Panc1 (cell line): ENCODE data around the gene SLC2A11. TPM values are rescaled to one million over a fixed set of nuclear protein-coding genes. Genes with fewer than 3 reads are reported as not detected.
"Not testable (repeated sequence)": the region's sequence is repeated elsewhere in the genome, so short reads cannot be mapped to it uniquely, and the experiment has no call there.

ENCODE experiments used
- ATAC-seq: fragments of 200-7000 bp; cut with Tn5 transposase; 2 replicates; pipeline ENCODE4 v1.9.1; 2020; ENCODE audit warnings: mild to moderate bottlenecking, moderate library complexity
- BruUV-seq: library from RNA; stranded (reverse); fragments of 400-500 nt; replicated peaks from 2 replicates; lab custom pipeline; 2021; lab: Mats Ljungman, UMichigan
- CTCF ChIA-PET: fragments of 300-600 bp; sonication (Branson Sonifier 250); formaldehyde crosslinking; loops from one replicate; lab custom pipeline; 2022; ENCODE audit warnings: antibody characterized with exemption; lab: Charles Lee
- POLR2A ChIA-PET: fragments of 300-600 bp; sonication (Branson Sonifier 250); formaldehyde crosslinking; loops from one replicate; lab custom pipeline; 2022; ENCODE audit warnings: antibody characterized with exemption; lab: Charles Lee
- DNase-seq: peaks from one replicate; pipeline ENCODE4 v3.0.0-alpha.2; 2010; ENCODE audit warnings: low read depth, low spot score
- H3K27ac ChIP-seq: 2 replicates; pipeline ENCODE4 v1.5.1; 2011; ENCODE audit warnings: mild to moderate bottlenecking, low read length, inconsistent platforms
- H3K27me3 ChIP-seq: fragments of 200-500 bp; sonication (Bioruptor generic); 2 replicates; pipeline ENCODE4 v1.6.0; 2014; ENCODE audit warnings: low read length, inconsistent platforms; ENCODE audit not compliant: control insufficient read depth, insufficient read depth
- H3K36me3 ChIP-seq: fragments of 200-500 bp; sonication (Bioruptor generic); 2 replicates; pipeline ENCODE4 v1.5.1; 2014; ENCODE audit warnings: inconsistent platforms, mild to moderate bottlenecking, low read length, moderate library complexity; ENCODE audit not compliant: control insufficient read depth, insufficient read depth
- H3K4me1 ChIP-seq: 2 replicates; pipeline ENCODE4 v1.5.1; 2011; ENCODE audit warnings: inconsistent platforms, mild to moderate bottlenecking, low read length, moderate library complexity; ENCODE audit not compliant: control insufficient read depth, insufficient read depth
- H3K4me3 ChIP-seq, 2 experiments: 2 replicates each; pipeline ENCODE4 v1.5.1; 2011 to 2012; ENCODE audit warnings: low read depth in 2 of 2, low read length in 2 of 2, mild to moderate bottlenecking in 2 of 2, inconsistent platforms in 1 of 2, moderate library complexity in 1 of 2
- H3K9me3 ChIP-seq: fragments of 200-500 bp; sonication (Bioruptor generic); 2 replicates; pipeline ENCODE4 v1.5.1; 2014; ENCODE audit warnings: low read depth, mild to moderate bottlenecking, inconsistent platforms, low read length, moderate library complexity; ENCODE audit not compliant: control insufficient read depth, insufficient read depth
- CTCF ChIP-seq: fragments of 450-650 bp; IDR thresholded peaks from 2 replicates; pipeline ENCODE4 v1.5.1; 2017; ENCODE audit warnings: mild to moderate bottlenecking
- POLR2AphosphoS5 ChIP-seq: IDR thresholded peaks from 2 replicates; pipeline ENCODE4 v1.6.1; 2012; ENCODE audit warnings: mild to moderate bottlenecking, low read depth, low read length, moderate library complexity
- REST ChIP-seq, 2 experiments: IDR thresholded peaks; 2 replicates each; pipeline ENCODE4 v1.6.1; 2011 to 2012; ENCODE audit warnings: low read depth in 2 of 2, control low read depth in 1 of 2, low read length in 1 of 2, mild to moderate bottlenecking in 1 of 2, moderate library complexity in 1 of 2; ENCODE audit not compliant: insufficient read depth in 1 of 2
- SIN3A ChIP-seq: IDR thresholded peaks from 2 replicates; pipeline ENCODE4 v1.6.1; 2012; ENCODE audit warnings: low read depth, mild to moderate bottlenecking, low read length, moderate library complexity, borderline replicate concordance; ENCODE audit not compliant: insufficient read depth
- TCF7L2 ChIP-seq: IDR thresholded peaks from 2 replicates; pipeline ENCODE4 v1.6.1; 2011; ENCODE audit warnings: mild to moderate bottlenecking, low read depth, low read length, inconsistent platforms
- in situ Hi-C: cut with HindIII; loops from 2 replicates; pipeline ENCODE4 v1.10.0; 2016; ENCODE audit warnings: low sequenced_read_pairs, low pct_unique_long_range_greater_than_20kb
- intact Hi-C: fragments of 100-400 bp; cut with micrococcal nuclease; formaldehyde crosslinking; loops from one replicate; pipeline ENCODE4 v1.10.0; 2022; ENCODE audit not compliant: unreplicated experiment
- total RNA-seq: library from RNA; stranded (reverse); gene quantifications from one replicate; pipeline ENCODE4 v1.2.1, GENCODE V29; 2021; ENCODE audit not compliant: unreplicated experiment

SLC2A11 gene
- total RNA-seq, 1 experiment from 2014 or later, result 33.8 TPM

GRCh38 chr22:23913661-23914353 is 56.1 kb downstream of the SLC2A11 start:
- Histone ChIP-seq H3K9me3 (no peaks in the 10 kb centered on the region), H3K4me1 (no peaks in the 10 kb centered on the region; the same call in 1 of the 2 replicates), H3K36me3 (no peaks in the 10 kb centered on the region), H3K27me3 (no peaks in the 10 kb centered on the region), H3K4me3 (peak overlapping the region; percentile 57 to 70), H3K27ac (peak overlapping the region; percentile 91)
- ChIA-PET CTCF (interaction anchor here (1.0 kb wide), 1 partner anchor 20 kb away, joined by 3 read pairs; the partner anchor contains the start of gene MIF), POLR2A (no interaction called here)
- BruUV-seq, result no TSS peak
- in situ Hi-C loops, result no loop called here
- TF ChIP-seq TCF7L2 (no peak), POLR2AphosphoS5 (peak; percentile 58)
- ATAC-seq (peak; percentile 99), DNase-seq (peak; percentile 84)
- intact Hi-C loops, result no loop called here

GRCh38 chr22:23915290-23915689 is 57.6 kb downstream of the SLC2A11 start:
- in situ Hi-C loops, result no loop called here
- TF ChIP-seq TCF7L2, result no peak
- TF ChIP-seq CTCF, result no peak
- TF ChIP-seq POLR2AphosphoS5, result no peak
- TF ChIP-seq REST (IDR thresholded peaks at IDR 0.05; ENCODE audit: insufficient read depth in 1 of 2, low read depth in 2 of 2, low read length in 1 of 2), result no peak
- TF ChIP-seq SIN3A, result no peak
- H3K36me3 ChIP-seq, result no peaks in the 10 kb centered on the region
- no peaks in the 10 kb centered on the region for H3K9me3 ChIP-seq
- ChIA-PET POLR2A (no interaction called here), CTCF (no interaction called here)
- DNase-seq (no peak), ATAC-seq (no peak)
- no peaks in the 10 kb centered on the region for H3K4me1 ChIP-seq
- H3K4me3 ChIP-seq, result no peak overlapping the region
- intact Hi-C loops, result no loop called here
- H3K27me3 ChIP-seq, result no peaks in the 10 kb centered on the region
- H3K27ac ChIP-seq, result no peak overlapping the region
- BruUV-seq, result no TSS peak

GRCh38 chr22:23920267-23920611 is 62.6 kb downstream of the SLC2A11 start:
- CTCF ChIA-PET, in situ Hi-C loops, H3K36me3 ChIP-seq: not testable (repeated sequence)

GRCh38 chr22:23921586-23922201 is 64.0 kb downstream of the SLC2A11 start:
- in situ Hi-C loops, POLR2A ChIA-PET: not testable (repeated sequence)
- CTCF ChIA-PET, result interaction anchor here (0.6 kb wide), 1 partner anchor 257 kb away, joined by 7 read pairs; no protein-coding TSS in a partner anchor

More at GRCh38 chr22:23920267-23920611, 62.6 kb downstream of the SLC2A11 start:
- H3K27me3 ChIP-seq, DNase-seq, BruUV-seq, intact Hi-C loops, H3K4me3 ChIP-seq, ATAC-seq, H3K4me1 ChIP-seq, H3K27ac ChIP-seq, POLR2A ChIA-PET, H3K9me3 ChIP-seq: not testable (repeated sequence)

More at GRCh38 chr22:23921586-23922201, 64.0 kb downstream of the SLC2A11 start:
- peak; percentile 43 for DNase-seq
- H3K4me1 ChIP-seq, H3K36me3 ChIP-seq, H3K9me3 ChIP-seq, intact Hi-C loops, H3K27me3 ChIP-seq, BruUV-seq, H3K4me3 ChIP-seq: not testable (repeated sequence)
- peak; percentile 87 for ATAC-seq
- H3K27ac ChIP-seq, result peak overlapping the region; percentile 61; the same call in 1 of the 2 replicates
